H1 (cell line): Measurements from ENCODE around the gene CA10. TPM values are rescaled to one million over a fixed set of nuclear protein-coding genes. Genes with fewer than 3 reads are reported as not detected.

Source experiments
- CTCF ChIA-PET: fragments of 300-600 bp; sonication (Branson Sonifier 250); formaldehyde crosslinking; loops from one replicate; lab custom pipeline; 2021; ENCODE audit not compliant: partially characterized antibody; lab: Charles Lee
- POLR2A ChIA-PET: fragments of 300-600 bp; sonication (Branson Sonifier 250); formaldehyde crosslinking; loops from one replicate; lab custom pipeline; 2021; ENCODE audit warnings: inconsistent platforms; ENCODE audit not compliant: partially characterized antibody; lab: Charles Lee
- DNase-seq, 2 experiments: peaks; one replicate each; pipeline versions ENCODE4 v3.0.0 to v3.0.0-alpha.2; 2010 to 2022; ENCODE audit warnings: low spot score in 2 of 2, low read depth in 1 of 2, mixed read lengths in 1 of 2
- FAIRE-seq: peaks from 2 replicates; lab custom pipeline; 2011; peaks lifted over from hg19 to GRCh38; lab: Jason Lieb, UNC
- H2AFZ ChIP-seq: 2 replicates; pipeline ENCODE4 v1.8.1; 2012; ENCODE audit warnings: low read length, inconsistent platforms
- H2AK5ac ChIP-seq: 2 replicates; pipeline ENCODE4 v1.6.1; 2013; ENCODE audit warnings: low read depth, low read length
- H2BK120ac ChIP-seq: replicated peaks from 2 replicates; pipeline ENCODE3; 2013; ENCODE audit warnings: low read depth, low read length, inconsistent platforms
- H2BK12ac ChIP-seq: 2 replicates; pipeline ENCODE4 v1.6.1; 2013; ENCODE audit warnings: low read depth, low read length
- H2BK15ac ChIP-seq: 2 replicates; pipeline ENCODE4 v1.6.1; 2013; ENCODE audit warnings: low read length
- H2BK20ac ChIP-seq: 2 replicates; pipeline ENCODE4 v1.6.1; 2013; ENCODE audit warnings: low read length
- H2BK5ac ChIP-seq: 2 replicates; pipeline ENCODE4 v1.6.1; 2013; ENCODE audit warnings: low read depth, low read length
- H3K14ac ChIP-seq: 2 replicates; pipeline ENCODE4 v1.6.1; 2013; ENCODE audit warnings: inconsistent platforms; ENCODE audit not compliant: insufficient read length
- H3K18ac ChIP-seq: 2 replicates; pipeline ENCODE4 v1.6.1; 2013; ENCODE audit warnings: low read length; ENCODE audit errors: extremely low read depth
- H3K23ac ChIP-seq: 2 replicates; pipeline ENCODE4 v1.6.1; 2013; ENCODE audit warnings: inconsistent platforms; ENCODE audit not compliant: insufficient read length
- H3K23me2 ChIP-seq: 2 replicates; pipeline ENCODE4 v1.6.1; 2013; ENCODE audit warnings: low read depth, low read length
- H3K27ac ChIP-seq: 2 replicates; pipeline ENCODE4 v1.6.1; 2011; ENCODE audit warnings: low read depth, low read length, inconsistent platforms
- H3K27me3 ChIP-seq, 4 experiments: replicated peaks in 1 of 4; 1 replicate in 1 of 4; 2 replicates in 3 of 4; pipeline versions ENCODE4 v1.6.1 to v1.8.1; 2011 to 2013; ENCODE audit warnings: low read length in 3 of 4, mild to moderate bottlenecking in 3 of 4, inconsistent platforms in 2 of 4, mixed read lengths in 2 of 4, moderate library complexity in 1 of 4; ENCODE audit not compliant: control insufficient read depth in 3 of 4, insufficient read depth in 3 of 4; ENCODE audit errors: extremely low read depth in 1 of 4
- H3K36me3 ChIP-seq, 4 experiments: 2 replicates each; pipeline versions ENCODE4 v1.6.1 to v1.8.1; 2011 to 2013; ENCODE audit warnings: mild to moderate bottlenecking in 4 of 4, low read length in 3 of 4, moderate library complexity in 2 of 4, control low read depth in 1 of 4, inconsistent platforms in 1 of 4; ENCODE audit not compliant: insufficient read depth in 4 of 4, control insufficient read depth in 2 of 4
- H3K4ac ChIP-seq: replicated peaks from 2 replicates; pipeline ENCODE3; 2013; ENCODE audit warnings: low read length, low read depth, mixed read lengths, inconsistent platforms; ENCODE audit not compliant: insufficient read length
- H3K4me1 ChIP-seq, 4 experiments: replicated peaks in 1 of 4; 1 replicate in 1 of 4; 2 replicates in 3 of 4; pipeline versions ENCODE4 v1.6.1 to v1.8.1; 2011 to 2013; ENCODE audit warnings: low read length in 3 of 4, inconsistent platforms in 2 of 4, mixed read lengths in 1 of 4; ENCODE audit not compliant: insufficient read depth in 4 of 4, control insufficient read depth in 3 of 4
- H3K4me2 ChIP-seq, 2 experiments: 2 replicates each; pipeline versions ENCODE4 v1.6.1 to v1.8.1; 2011 to 2013; ENCODE audit warnings: low read depth in 2 of 2, low read length in 2 of 2, control low read depth in 1 of 2, inconsistent platforms in 1 of 2, mild to moderate bottlenecking in 1 of 2; ENCODE audit not compliant: insufficient read depth in 1 of 2
- H3K4me3 ChIP-seq, 4 experiments: fragments of 200-600, 300-600 bp in 1 of 4; sonication (generic), shearing (Covaris generic), sonication (Bioruptor Twin) in 1 of 4; 2 replicates each; pipeline versions ENCODE4 v1.5.1 to v1.8.1; 2011 to 2016; ENCODE audit warnings: low read length in 4 of 4, low read depth in 3 of 4, control low read depth in 2 of 4, inconsistent platforms in 2 of 4, mild to moderate bottlenecking in 2 of 4, mixed read lengths in 1 of 4, moderate library complexity in 1 of 4; ENCODE audit not compliant: insufficient read depth in 2 of 4; ENCODE audit errors: extremely low read depth in 1 of 4
- H3K56ac ChIP-seq: replicated peaks from 2 replicates; pipeline ENCODE3; 2013; ENCODE audit warnings: low read depth, mild to moderate bottlenecking, mixed read lengths, low read length, inconsistent platforms; ENCODE audit not compliant: insufficient read length
- H3K79me1 ChIP-seq: 2 replicates; pipeline ENCODE4 v1.6.1; 2013; ENCODE audit warnings: low read depth, low read length, control low read depth
- H3K79me2 ChIP-seq, 2 experiments: 2 replicates each; pipeline versions ENCODE4 v1.6.1 to v1.8.1; 2012 to 2013; ENCODE audit warnings: low read length in 2 of 2, mild to moderate bottlenecking in 2 of 2, inconsistent platforms in 1 of 2; ENCODE audit not compliant: insufficient read depth in 2 of 2, control insufficient read depth in 1 of 2
- H3K9ac ChIP-seq, 4 experiments: replicated peaks in 1 of 4; 1 replicate in 1 of 4; 2 replicates in 3 of 4; pipeline versions ENCODE4 v1.6.1 to v1.8.1; 2011 to 2013; ENCODE audit warnings: low read depth in 3 of 4, low read length in 3 of 4, control low read depth in 2 of 4, mild to moderate bottlenecking in 2 of 4, moderate library complexity in 2 of 4, inconsistent platforms in 1 of 4; ENCODE audit errors: extremely low read depth in 1 of 4
- H3K9me3 ChIP-seq, 2 experiments: 2 replicates each; pipeline versions ENCODE4 v1.6.1 to v1.8.1; 2012 to 2013; ENCODE audit warnings: mild to moderate bottlenecking in 2 of 2, moderate library complexity in 2 of 2, control low read depth in 1 of 2, inconsistent platforms in 1 of 2, low read depth in 1 of 2, low read length in 1 of 2, mixed read lengths in 1 of 2; ENCODE audit not compliant: insufficient read depth in 2 of 2
- H4K20me1 ChIP-seq, 2 experiments: replicated peaks in 1 of 2; 2 replicates each; pipeline versions ENCODE3 to v1.8.1; 2011 to 2013; ENCODE audit warnings: inconsistent platforms in 2 of 2, low read length in 2 of 2, mild to moderate bottlenecking in 1 of 2; ENCODE audit not compliant: insufficient read depth in 2 of 2, control insufficient read depth in 1 of 2
- H4K5ac ChIP-seq: 2 replicates; pipeline ENCODE4 v1.6.1; 2013; ENCODE audit warnings: low read length, low read depth, mixed read lengths, inconsistent platforms; ENCODE audit not compliant: insufficient read length
- H4K8ac ChIP-seq: 2 replicates; pipeline ENCODE4 v1.8.0; 2013; ENCODE audit warnings: mild to moderate bottlenecking, moderate library complexity, low read length, inconsistent platforms; ENCODE audit not compliant: insufficient read depth; ENCODE audit errors: extremely low read depth
- H4K91ac ChIP-seq: replicated peaks from 2 replicates; pipeline ENCODE3; 2013; ENCODE audit warnings: low read length, mixed read lengths, inconsistent platforms; ENCODE audit not compliant: insufficient read length
- BACH1 ChIP-seq: IDR thresholded peaks from 2 replicates; pipeline ENCODE4 v1.6.1; 2012; ENCODE audit warnings: low read length, improper control_type of control experiment
- CEBPB ChIP-seq: IDR thresholded peaks from 2 replicates; pipeline ENCODE4 v1.6.1; 2012; ENCODE audit warnings: low read depth, low read length
- RFX5 ChIP-seq: IDR thresholded peaks from 2 replicates; pipeline ENCODE4 v1.6.1; 2011; ENCODE audit warnings: low read depth, low read length, improper control_type of control experiment, borderline replicate concordance
- SIX5 ChIP-seq: IDR thresholded peaks from 2 replicates; pipeline ENCODE4 v1.6.1; 2011; ENCODE audit warnings: mild to moderate bottlenecking, low read depth, low read length
- YY1 ChIP-seq: IDR thresholded peaks from 2 replicates; pipeline ENCODE4 v1.6.1; 2011; ENCODE audit warnings: low read depth, mild to moderate bottlenecking, low read length
- WGBS, 2 experiments: shearing (Covaris generic) in 1 of 2; methylation state at CpG; one replicate each; pipeline versions ENCODE4 v1.1.6 to v1.1.7; 2013 to 2015; ENCODE audit warnings: low lambda C conversion rate in 2 of 2, mixed read lengths in 2 of 2, inconsistent platforms in 1 of 2, low coverage in 1 of 2, missing lambda C conversion rate in 1 of 2; ENCODE audit not compliant: insufficient replicate concordance in 2 of 2, insufficient coverage in 1 of 2, insufficient read length in 1 of 2; ENCODE audit errors: extremely low coverage in 1 of 2, missing lambda C conversion rate in 1 of 2; 5-methylcytosine and 5-hydroxymethylcytosine counted together
- polyA plus RNA-seq, 7 experiments: library from polyadenylated mRNA; depleted of rRNA in 3 of 7; stranded (reverse) in 5 of 7; unstranded in 2 of 7; fragments of >200 nt in 5 of 7; fragments of 200-250 nt in 2 of 7; gene quantifications; 1 replicate in 5 of 7; 2 replicates in 1 of 7; 4 replicates in 1 of 7; pipeline versions ENCODE4 v1.2.1 to v1.2.3, GENCODE V29; 2011 to 2013; ENCODE audit warnings: missing spikeins in 2 of 7, mixed read lengths in 2 of 7
- total RNA-seq: library from RNA; stranded (reverse); fragmentation: NEBNext Ultra II Directional; extraction: Animal tissue kit (Norgen Biotek cat#: 25700); gene quantifications from 2 replicates; pipeline ENCODE4 v1.2.1, GENCODE V29; 2021

Gene CA10
- total and polyA plus RNA-seq, 2 of the 8 experiments (the other 6 are each of a cell fraction or from before 2014, with no cell fraction given), result 0.60 to 0.63 TPM

DNA sequence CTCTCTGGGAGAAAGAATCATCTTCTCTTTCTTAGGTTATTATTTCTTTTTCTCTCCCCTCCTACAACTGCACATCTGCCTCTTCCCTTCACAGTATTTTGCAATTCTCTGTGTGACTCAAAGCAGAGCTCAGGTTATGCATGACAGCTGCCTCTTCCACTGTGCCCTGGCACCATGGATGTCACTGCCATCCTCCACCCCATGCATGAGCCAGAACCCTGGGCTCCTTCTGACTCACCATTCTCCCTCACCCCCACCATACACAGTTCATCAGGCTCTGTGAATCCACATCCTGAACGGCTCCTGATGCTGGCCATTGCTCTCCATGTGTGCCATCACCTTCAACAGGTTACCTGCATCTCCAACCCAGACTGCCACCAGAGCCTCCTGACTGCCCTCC lies 23.9 kb downstream of the CA10 start:
- H4K20me1 ChIP-seq, result no peaks in the 10 kb centered on the region
- H3K14ac ChIP-seq, result no peak overlapping the region
- TF ChIP-seq SIX5 (no peak), YY1 (no peak), RFX5 (no peak), CEBPB (no peak), BACH1 (no peak)
- CTCF ChIA-PET, result interaction anchor here (0.8 to 2.3 kb wide), 6 partner anchors 8 to 379 kb away, joined by 3 to 10 read pairs (median 4); no protein-coding TSS in a partner anchor
- no peak overlapping the region for H2AK5ac ChIP-seq
- H3K4ac ChIP-seq, result no peak overlapping the region
- no peak overlapping the region for H2BK20ac ChIP-seq
- H3K4me3 ChIP-seq, result no peak overlapping the region
- no peak overlapping the region for H4K91ac ChIP-seq
- no peak for FAIRE-seq
- H2BK15ac ChIP-seq, result no peak overlapping the region
- no peak for DNase-seq
- H2BK120ac ChIP-seq, result no peak overlapping the region
- H3K23ac ChIP-seq, result no peak overlapping the region
- no peaks in the 10 kb centered on the region; the same call in 1 of the 2 replicates for H3K23me2 ChIP-seq
- H4K8ac ChIP-seq, result no peak overlapping the region
- no peak overlapping the region for H3K27ac ChIP-seq
- no peaks in the 10 kb centered on the region for H3K36me3 ChIP-seq
- H4K5ac ChIP-seq, result no peak overlapping the region
- no peaks in the 10 kb centered on the region for H3K79me1 ChIP-seq
- H3K79me2 ChIP-seq, result no peaks in the 10 kb centered on the region
- POLR2A ChIA-PET, result no interaction called here
- H3K27me3 ChIP-seq, result no peaks in the 10 kb centered on the region
- H2BK12ac ChIP-seq, result no peak overlapping the region
- H3K18ac ChIP-seq, result no peak overlapping the region
- no peak overlapping the region for H2BK5ac ChIP-seq
- no peak overlapping the region for H3K4me2 ChIP-seq
- no peaks in the 10 kb centered on the region for H3K9me3 ChIP-seq
- WGBS, 2 experiments, result 79% methylated on average over 1 of the region's 1 CpG; no CpG with 5 or more reads in 1 of the 2 experiments
- H2AFZ ChIP-seq, result no peak overlapping the region
- no peak overlapping the region for H3K56ac ChIP-seq
- no peak overlapping the region for H3K9ac ChIP-seq
- peaks cover 0 to 6% (median 2%) of the 10 kb centered on the region in 4 experiments; a peak in 3 of 7 replicates for H3K4me1 ChIP-seq
